GM19025 (cell line): ENCODE measurements around the gene INTS11.

ENCODE experiments used
- ATAC-seq: cut with Tn5 transposase; IDR thresholded peaks from one replicate; pipeline ENCODE4 v1.9.1; 2021; ENCODE audit warnings: mild to moderate bottlenecking, low read depth, moderate library complexity; ENCODE audit not compliant: unreplicated experiment

INTS11 gene

DNA sequence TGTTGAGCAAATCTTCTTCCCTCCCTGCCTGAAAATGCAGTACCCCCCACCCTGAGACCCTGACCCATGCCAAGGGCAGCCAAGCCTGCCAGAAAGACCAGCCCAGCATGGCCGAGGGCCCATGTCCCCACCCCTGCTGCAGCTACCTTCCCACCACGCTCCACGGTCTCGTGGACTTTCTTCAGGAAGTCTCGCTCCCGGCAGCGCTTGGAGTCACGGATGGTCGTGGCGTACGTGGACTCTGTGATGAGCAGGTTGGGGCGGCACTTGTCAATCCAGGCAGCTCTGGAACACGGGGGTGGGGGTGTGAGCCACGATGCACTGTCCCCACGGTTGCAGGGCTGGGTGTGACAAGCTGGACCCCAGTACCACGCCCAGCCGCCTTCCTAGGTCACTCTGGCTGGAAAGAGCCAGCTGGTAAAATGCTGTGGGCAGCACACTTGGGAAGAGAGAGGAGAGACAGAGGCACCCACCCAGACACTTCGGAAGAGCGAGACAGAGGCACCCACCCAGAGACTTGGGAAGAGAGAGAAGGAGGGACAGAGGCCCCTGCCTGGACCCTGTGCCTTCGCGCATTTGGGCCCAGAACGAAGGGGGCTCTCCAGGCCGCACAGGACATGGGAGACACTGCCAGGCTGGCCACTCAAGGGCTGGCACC, 9.7 kb downstream of the INTS11 start:
- ATAC-seq, result no peak

DNA sequence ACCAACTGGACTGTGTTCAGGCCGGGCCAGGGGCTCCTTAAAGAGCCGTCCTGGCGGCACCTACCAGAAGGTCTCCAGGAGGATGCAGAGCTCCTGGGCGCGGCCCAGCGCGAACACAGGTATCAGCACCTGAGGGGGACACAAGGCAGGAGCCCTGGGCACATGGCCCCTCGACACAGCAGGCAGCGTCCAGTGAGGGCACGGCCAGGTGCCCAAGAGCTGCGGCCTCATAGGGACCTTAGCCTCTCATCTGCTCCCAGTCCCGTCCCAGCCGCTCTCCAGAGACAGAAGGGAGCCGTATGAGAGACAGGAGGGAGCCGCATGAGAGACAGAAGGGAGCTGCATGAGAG, 10.2 kb downstream of the INTS11 start:
- ATAC-seq, result no peak

DNA sequence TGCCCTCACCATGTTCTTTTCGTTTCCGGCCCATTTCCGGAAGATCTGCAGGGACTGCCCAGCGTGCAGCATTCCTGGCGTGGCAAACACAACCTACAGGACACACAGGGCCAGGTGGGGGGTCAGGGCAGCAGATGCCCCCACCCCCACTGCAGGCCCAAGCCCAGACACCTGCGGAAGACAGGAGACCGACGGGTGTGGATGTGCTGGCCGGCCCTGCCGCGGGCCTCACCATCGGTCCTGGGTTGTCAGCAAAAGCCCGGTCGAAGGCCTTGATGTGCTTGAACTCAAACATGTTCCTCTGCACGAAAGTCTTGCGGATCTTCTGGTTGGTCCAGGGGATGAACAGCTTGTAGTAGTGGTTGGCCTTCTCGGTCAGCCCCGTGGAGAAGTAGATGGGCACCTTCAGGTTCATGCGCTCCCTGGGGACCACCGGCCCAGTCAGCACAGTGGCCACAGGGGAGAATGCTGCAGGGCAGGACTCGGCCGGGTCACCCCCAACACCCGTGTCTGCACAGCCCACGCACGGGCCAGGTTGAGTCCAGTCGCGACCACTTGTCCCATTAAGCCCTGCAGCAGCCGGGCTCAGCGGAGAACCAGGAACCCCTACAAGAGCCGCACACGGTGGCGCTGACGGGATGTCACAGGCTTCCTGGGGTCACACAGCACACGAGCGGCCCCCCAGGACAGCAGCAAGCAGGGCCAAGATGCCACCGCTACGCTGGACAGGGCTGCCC, 10.8 kb downstream of the INTS11 start:
- ATAC-seq, result no peak

DNA sequence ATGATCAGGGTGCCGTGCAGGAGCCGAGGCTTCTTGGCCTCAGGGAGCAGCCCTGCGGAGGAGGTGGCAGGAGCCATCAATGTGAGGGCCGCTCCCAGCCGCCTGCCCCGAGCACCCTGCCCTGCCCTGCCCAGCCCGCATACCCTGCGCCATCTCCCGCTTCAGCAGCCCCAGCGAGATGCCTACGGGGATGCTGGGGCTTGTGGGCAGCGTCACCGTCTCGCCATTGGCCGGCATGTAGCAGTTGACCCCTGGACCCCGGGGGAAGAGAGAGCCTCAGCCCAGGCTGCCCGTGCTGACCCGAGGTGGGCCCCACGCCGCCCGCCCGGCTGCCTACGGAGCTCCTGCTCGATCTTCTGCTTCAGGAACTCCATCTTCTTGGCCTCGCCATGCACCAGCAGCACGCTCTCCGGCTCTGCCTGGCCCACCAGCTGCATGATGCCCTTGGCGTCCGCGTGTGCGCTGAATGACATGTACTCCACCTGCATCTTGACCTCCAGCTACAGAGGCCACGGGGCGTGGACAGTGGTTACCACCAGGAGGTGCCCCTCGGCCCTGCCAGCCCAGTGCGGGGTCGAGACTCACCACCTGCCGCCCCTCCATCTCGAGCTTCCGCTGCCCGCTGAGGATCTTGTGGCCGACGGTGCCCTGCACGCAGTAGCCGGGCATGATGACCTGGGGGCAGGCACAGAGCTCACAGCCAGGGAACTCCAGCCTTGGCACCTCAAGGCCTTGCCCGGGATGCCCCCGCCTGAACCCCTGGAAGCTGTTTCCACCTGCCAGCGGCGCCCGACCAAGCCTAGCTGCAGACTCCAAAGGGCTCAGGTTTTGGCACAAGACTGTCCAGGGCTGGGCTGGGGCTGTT, 11.8 kb downstream of the INTS11 start:
- no peak for ATAC-seq

DNA sequence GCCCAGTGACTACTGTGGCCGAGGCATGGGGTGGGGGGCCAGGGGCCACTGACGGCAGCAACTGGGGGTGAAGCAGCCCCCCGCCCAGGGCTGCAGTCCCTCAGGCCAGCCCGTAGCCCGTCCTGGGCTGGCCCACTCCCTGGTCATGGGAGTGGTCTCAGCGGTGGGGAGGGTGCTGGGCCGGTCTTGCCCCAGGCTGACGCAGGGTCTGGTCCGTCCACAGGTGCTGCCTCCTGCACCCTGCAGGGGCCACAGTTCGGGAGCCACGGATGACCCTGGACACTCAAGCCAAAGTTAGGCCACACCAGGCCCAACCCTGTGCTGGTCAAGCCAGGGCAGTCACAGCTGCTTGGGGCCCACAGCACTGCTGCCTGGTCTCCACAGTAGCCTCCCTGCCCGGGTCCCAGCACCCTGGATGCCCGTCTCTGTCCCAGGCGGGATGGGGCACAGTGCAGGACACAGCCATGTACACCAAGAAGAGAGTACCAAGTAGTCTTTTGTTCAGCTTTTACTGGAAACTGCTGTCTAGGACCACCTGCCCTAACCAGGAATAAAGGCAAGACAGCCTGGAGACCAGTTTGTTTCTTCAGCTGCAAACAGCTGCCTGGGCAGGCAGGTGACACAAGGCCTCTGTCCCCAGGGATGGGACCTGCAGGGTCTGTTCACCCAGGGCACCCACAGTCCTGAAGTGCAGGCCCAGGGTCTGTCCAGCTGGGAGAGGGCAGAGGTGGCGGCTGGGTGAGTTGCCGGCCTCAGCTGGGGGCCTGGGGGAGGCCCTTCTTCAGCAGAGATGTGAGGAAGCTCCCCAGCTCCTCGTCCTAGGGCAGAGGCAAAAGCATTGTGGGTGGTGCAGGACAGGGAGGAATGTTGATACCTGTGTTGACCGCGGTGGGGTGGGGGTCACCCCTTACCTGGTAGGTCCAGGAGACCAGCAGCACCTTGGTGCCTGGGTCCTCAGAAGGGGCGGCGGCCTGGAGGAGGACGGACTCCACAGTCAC, 13.1 kb downstream of the INTS11 start:
- no peak for ATAC-seq

DNA sequence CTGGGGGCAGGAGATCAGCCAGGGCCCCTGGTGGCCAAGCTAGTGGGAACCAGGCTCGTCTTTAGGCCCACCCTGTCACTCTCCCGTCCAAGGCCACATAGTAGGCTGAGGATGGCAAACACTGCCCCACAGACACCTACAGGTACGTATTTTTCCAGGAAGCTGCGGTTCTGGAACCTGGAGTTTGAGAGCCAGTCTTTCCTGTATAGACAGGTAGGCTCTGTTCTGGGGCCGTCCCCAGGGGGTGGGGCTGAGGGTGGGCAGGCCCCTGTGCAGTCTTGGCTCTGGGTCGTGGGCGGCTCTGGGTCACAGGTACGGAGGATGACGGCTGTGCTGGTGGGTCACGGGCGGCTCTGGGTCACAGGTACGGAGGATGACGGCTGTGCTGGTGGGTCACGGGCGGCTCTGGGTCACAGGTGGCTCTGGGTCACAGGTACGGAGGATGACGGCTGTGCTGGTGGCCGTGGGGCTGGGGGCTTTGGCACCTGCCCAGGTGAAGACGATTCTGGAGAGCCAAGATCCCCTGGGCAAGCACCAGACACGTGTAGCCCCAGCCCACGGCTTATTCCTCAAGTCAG, 13.9 kb downstream of the INTS11 start:
- ATAC-seq, result no peak

DNA sequence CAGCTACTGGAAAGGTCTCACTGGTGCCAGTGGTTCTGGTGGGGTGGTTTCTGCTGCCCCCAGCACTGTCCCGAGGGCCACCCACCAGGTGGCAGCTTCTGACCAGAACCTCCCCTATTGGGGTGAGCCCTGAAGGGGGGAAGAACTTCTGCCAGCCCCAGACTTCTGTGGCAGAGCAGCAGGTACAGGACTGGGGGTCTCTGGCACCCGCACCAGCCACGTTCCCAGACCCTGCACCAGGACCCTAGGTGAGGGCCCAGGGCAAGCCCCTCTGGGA, 14.4 kb downstream of the INTS11 start:
- ATAC-seq, result no peak

DNA sequence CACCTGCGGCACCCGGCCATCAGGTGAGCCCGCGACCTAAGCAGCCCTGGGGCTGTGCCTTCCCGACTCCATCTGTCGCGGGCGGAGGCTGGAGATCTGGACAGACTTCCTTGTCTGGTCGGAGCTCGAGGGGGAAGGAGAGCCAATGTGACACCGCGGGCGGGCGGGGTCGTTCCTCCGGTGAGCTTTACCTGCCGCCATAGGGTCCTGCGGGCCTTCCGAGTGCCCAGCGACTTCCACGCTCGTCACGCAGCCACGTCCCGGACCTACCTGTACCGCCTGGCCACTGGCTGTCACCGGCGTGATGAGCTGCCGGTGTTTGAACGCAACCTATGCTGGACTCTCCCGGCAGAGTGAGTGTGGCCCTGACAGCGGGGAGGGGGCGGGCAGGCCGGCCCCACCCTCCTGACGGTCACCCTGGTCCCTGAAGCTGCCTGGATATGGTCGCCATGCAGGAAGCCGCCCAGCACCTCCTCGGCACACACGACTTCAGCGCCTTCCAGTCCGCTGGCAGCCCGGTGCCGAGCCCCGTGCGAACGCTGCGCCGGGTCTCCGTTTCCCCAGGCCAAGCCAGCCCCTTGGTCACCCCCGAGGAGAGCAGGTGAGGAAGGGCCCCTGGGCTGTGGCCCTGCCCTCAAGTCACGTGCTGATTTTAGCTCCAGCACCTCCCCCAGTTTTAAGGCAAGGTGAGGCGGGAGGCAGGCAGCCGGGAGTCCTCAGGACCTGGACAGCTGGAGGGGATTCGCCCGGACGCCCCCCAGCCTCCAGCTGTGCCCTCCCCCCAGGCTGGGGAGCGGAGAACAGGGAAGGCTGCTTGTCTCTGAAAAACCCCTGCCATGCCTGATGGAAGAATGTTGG, 15.0 kb downstream of the INTS11 start:
- no peak for ATAC-seq

DNA sequence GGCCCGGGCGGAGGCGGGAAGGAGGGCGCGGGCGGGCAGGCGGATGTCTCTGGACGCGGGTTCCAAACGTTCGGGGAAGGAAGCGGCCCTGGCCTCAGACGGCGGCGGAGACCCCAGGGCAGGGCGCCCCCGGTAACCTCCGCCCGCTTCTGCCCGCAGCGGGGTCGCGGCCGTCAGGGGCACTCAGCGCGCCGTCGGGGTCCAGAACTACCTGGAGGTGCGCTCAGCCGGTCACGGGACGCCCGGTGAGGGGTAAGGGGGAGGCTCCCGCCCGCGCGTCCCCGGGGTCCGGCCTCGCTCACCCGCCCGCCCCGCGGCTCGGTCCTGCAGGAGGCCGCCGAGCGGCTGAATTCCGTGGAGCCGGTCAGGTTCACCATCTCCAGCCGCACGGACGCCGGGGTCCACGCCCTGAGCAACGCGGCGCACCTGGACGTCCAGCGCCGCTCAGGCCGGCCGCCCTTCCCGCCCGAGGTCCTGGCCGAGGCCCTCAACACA, 15.7 kb downstream of the INTS11 start:
- ATAC-seq, result no peak

DNA sequence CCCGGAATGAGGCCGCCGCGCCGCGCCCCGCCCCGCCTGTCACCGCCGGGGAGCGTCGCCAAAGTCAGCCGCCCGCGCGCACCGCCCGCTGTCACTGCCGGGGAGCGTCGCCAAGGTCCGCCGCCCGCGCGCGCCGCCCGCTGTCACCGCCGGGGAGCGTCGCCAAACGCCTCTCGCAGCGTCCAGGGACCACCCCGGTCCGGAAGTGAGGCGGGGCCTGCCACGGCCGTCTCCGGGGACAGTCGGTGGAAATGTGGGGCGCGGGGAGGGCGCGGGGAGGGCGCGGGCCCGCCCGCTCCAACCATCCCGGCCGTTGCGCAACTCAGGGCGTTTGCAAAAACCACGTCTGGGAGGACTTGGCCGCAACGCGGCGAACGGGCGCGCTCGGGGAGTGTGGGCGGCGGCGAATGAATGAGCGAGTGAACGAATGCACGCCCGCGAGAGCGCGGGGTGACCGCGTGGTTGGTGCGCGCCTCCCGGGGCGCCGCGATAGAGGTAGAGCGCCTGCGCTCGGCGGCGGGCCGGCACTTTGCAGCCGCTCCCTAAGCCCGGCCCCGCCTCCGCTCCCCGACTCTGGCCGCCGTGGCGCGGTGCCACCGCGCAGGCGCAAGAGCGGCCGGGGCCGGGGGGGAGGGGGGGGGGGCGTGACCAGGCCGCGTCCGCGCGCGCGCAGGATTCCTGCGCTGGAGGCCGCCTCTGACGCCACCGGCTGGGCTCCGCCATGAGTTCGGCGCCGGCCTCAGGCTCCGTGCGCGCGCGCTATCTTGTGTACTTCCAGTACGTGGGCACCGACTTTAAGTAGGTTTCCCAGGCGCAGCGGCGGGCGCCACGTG, 16.3 kb downstream of the INTS11 start, which contains the start of the genes ACAP3 and PUSL1:
TSS of gene ACAP3 (minus strand) at position 8 of the 833 bp plus-strand sequence. CDS start 115 bp downstream, outside the sequence.
TSS of gene PUSL1 (plus strand) at position 675 of the 833 bp plus-strand sequence. CDS start at position 722, 47 bp downstream.
- ATAC-seq, result peak; percentile 59

DNA sequence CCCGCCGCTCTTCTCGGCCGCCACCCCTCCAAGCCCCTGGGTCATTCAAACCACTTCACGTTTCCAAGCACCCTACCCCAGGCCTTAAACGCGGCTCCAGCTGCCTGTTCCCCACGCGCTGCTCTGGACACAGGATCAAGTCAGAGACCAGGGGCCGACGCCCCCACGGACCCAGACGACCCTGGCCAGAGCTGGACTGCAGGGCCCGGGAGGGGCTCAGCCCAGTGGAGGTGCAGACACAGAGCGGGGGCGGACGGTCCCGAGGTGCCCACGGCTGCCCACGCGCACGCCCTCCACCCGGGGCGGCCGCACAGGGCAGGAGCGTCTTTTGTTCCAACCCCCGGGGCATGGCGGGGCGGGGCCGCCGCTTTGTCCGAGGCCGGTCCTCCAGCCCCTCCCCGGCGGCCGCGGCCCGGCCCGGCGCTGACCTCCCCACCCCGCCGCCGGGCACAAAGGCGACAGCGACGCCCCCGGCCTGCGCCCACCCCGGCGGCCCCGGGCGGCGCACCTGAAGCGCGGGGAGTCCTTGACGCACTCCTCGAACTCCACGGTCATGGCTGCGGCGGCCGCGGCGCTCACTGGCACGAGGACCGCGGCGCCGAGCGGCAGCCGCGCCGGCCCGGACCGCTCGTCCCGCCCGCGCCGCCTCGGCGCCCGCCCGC, 17.1 kb downstream of the INTS11 start:
- peak; percentile 7 for ATAC-seq

DNA sequence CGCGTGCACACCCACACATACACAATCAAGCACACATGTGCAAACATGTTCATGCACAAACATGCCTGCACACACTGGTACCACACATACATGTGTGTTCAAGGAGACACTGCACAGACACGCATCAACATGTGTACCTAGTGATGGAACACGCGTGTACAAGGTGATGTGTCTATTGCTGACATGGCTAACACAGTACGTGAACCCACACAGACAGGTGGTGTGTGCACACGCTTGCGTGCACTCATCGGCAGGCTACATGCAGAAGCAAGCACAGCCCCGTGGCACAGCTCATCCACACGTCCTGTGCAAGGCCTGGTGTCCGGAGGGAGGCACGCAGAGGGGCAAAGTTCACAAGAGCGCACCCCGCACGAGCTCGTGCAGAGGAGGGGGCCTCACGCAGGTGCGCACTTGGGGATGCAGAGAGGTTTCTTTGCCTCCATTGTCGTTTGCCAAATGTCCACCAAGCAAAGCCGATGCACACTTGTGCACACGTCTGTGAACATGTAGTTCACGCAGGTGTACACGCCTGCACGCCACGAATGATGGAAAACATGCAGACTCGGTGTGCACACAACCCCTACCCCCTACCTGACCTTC, 17.7 kb downstream of the INTS11 start:
- ATAC-seq, result no peak

DNA sequence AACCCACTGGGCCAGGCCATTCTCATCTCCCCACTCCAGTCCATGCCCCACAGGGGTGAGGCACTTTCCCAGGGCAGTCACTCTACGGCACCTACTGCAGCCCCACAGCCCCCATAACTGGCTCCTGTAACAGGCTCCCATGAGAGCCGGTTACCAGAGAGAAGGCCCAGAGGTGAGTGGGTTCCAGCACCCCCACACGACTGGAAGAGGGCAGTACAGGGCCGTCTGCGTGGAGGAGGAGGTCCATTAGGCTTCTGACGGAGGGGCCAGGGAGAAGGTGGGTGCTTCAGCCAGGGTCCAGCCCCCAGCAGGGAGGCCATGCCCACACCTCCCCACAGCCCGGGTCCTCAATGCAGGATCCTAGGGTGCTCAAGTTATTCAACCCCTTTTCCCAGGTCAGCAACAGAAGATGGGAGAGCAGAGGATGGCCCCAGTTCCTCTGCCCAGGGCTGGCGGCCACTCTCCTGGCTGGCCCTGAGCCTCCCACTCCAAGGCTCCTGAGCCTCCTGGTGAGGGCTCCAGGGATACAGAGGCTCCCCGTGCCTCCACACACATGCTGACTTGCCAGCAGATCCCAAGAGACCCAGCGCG, 18.3 kb downstream of the INTS11 start:
- no peak for ATAC-seq

DNA sequence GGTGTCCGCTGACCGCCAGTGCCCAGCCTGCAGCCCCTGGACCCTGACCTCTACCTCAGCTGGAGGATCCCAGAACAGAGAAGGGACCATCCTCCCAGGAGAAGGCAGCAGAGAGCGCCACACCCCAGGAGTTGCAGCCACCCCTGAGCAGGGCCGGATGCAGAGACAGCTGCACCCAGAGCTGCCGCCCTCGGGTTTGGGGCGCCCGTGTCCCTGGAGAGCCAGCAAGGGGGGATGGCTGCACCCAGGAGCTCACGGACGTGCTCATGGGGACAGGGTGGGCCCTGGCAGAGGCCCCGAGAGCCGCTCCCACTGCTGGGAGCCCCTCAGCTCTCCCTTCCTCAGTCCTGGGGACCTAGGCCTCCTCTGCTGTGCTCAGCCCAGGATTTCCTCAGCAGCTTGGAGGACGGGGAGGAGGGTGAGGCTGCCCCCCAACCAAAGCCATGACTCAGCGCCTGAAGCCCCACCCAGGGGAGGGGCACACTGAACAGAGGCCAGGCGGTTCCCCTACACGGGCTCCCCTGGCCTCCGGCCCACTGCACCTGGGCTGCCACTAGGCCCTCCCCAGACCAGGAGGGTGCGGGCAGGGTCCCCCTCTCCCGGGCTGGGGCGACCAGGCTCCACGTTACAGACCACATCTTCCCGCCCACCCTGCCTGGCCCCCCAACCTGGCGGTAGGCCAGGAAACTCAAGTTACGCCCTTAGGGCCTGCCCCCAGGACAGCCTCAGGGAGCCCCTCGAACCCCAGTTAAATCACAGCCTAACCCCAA, 19.0 kb downstream of the INTS11 start:
- ATAC-seq, result no peak

DNA sequence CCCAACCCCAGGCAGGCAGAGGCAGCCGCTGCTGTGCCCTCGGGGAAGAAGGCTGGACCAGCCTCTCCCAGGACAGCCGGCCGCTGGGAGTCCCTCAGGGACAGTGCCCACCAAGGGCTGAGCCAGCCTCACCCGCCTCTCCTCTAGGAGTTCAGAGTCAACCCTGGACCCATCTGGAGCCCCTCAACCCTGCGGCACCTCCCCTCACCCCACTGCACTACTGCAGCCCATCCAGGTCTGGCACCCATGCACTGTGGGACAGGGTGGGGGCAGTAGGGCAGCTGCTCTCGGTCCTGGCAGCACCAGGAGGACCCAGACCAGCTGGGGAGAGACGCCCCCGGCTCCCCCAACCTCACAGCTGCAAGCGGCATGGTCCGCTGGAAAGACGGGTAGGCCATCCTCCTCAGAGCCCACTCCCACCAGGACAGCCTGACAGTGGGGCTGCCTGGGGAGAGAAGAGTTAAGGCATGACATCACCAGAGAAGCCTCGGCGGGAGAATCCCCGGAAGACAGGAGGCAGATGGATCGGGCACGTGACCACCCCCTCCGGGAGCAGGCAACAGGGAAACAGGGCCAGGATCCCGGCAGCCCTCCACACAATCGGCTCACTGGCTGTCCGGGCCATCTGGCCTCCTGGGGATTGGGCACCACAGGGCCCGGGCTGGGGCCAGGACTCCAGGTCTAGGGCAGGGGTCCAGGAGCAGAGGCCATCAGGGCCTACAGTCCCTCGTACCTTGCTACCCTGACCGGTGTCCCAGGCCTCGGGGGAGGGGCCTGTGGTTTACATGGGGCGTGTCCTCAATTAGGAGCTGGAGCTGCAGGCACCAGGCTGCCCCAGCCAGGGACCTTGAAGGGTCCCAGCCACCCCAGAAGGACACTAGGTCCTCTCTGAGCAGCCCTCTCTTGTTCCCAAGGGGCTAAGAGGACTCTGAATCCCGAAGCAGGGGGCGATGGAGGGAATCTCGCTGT, 19.8 kb downstream of the INTS11 start:
- no peak for ATAC-seq
